MM.1S (cell line): Measurements from ENCODE around the gene KAT7.

Source experiments
- CTCF ChIP-seq: fragments of 300-600 bp; sonication (generic); IDR thresholded peaks from 2 replicates; pipeline ENCODE4 v1.5.1; 2016; ENCODE audit warnings: antibody characterized with exemption, low read length, mixed read lengths
- EZH2phosphoT487 ChIP-seq: fragments of 300-600 bp; sonication (generic); IDR thresholded peaks from 2 replicates; pipeline ENCODE4 v1.6.1; 2018; ENCODE audit warnings: antibody characterized with exemption, low read length

- no peak for TF ChIP-seq CTCF
- TF ChIP-seq EZH2phosphoT487, result no peak
Measured at GRCh38 chr17:49764559-49765180, 23.8 kb upstream of the KAT7 start.
